GM18873 (cell line): Measurements from ENCODE around the gene GID4.

ENCODE experiments used
- ATAC-seq: cut with Tn5 transposase; IDR thresholded peaks from one replicate; pipeline ENCODE4 v1.9.1; 2021; ENCODE audit warnings: mild to moderate bottlenecking, moderate library complexity, moderate number of reproducible peaks; ENCODE audit not compliant: unreplicated experiment, low FRiP score

The GID4 gene

DNA sequence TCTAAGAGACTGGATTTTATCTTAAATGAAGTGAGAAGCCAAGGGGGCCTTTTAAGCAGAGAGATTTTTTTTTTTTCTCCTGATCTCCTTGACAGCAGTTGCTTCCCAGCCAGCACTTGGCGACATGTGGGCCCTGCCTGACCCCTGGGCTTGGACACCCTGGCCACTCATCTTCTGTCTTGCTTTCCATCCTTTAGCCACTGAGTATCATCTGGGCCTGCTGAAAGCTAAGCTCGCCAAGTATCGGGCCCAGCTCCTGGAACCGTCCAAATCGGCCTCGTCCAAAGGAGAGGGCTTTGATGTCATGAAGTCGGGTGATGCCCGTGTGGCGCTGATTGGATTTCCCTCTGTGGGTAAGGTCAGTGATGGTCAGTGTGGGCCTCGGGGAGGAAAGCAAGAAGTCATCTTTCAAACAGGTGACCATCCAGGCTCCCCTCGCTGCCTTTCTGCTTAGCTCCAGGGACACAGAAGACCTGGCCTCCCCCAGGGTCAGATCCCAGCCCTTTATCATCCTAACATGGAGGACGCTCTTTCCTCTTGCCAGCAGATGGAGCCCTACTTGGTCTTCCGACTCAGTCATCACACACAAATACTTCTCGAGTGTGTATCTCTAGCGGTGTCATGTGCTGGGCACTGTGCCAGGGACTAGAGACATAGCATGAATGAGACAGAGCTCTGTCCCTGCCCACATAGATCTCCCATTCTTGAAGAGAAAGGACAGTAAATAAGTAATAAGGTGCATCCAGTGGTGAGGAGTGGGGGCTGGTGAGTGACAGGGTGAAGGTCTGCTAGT is 54.6 kb downstream of the GID4 start:
- ATAC-seq, result no peak

DNA sequence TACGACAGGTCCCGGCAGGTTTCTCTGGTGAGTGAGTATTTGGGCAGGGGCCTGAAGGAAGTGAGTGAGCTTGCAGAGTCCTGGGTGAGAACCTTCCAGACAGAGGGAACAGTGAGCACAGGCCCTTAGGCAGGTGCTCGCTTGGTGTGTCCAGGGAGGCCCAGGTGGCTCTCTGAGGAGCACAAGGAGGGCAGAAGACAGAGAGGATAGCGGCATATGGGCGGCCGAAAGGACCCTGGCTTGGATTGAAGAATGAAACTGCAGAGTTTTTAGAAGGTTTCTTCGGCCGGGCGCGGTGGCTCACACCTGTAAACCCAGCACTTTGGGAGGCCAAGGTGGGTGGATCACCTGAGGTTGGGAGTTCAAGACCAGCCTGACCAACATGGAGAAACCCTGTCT is 55.2 kb downstream of the GID4 start:
- ATAC-seq, result no peak

DNA sequence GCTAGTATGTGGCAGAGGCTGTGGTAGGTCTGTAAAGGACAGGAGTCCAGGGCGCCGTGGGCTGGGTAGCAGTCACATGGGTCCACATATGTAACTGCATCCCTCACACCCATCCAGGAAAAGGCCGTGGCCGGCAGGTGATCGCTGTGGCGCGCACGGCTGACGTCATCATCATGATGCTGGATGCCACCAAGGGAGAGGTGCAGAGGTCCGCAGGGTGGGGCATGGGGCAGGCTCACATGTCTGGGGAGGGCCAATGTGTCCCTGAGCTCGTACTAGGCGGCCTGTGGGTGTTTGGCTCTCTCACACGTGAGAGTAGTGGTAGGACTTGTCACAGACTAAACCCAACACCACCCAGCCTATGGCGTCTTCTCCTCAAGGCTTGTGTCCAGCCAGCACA is 60.3 kb downstream of the GID4 start:
- ATAC-seq, result no peak

DNA sequence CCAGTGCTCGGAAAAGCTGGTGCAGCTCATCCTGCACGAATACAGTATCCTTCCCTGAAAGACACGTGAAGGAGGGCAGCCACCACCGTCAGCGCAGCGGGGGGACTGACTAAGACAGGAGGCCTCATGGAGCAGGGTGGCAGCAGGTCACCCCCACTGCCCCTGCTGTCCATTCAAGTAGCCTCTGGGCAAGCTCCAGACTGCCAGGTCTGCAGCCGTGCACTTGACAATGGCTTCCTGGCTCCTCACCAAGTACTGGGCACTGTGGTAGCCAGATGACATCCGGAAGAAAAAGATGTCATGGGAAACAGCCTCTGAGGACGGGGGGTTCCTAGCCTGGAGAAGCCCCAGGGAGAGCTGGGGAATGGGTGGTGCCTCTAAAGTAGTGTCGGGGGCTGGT is 61.4 kb downstream of the GID4 start:
- ATAC-seq, result no peak

DNA sequence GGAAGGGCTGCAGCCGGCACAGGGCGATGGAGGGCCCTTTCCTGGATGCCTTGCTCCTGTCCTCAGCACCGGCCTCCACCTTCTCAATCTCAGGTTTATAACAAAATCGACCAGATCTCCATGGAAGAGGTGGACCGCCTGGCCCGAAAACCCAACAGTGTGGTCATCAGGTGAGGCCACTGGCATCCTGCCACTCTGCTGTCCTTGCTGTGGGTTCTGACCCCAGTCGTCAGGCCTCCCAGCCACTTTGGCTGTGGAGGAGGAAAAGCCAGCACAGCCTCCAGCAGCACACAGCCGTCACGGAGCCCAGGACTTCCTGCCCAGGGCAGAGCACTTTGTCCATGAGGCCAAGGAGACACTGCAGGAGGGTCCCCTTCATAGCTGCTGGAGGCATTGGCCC is 62.6 kb downstream of the GID4 start:
- ATAC-seq, result no peak

DNA sequence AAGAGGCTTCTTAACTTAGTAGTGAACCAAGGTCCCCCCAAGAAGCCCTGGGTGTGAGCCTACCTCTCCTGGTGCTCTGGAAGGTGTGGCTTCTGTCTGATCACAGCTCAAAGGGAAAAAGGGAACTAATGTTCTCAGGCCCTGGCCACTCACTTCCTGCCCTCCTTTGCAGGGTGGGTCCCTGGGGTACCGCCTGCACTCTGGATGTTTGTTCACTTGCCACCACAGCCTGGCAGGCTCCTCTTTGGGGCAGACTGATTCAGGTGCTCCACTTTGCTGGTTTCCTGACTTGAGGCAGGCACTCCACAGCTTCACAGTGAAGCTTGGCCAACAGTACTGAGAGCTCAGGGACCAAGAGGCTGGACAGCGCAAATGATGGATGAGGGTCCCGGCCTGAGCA is 63.4 kb downstream of the GID4 start:
- no peak for ATAC-seq

DNA sequence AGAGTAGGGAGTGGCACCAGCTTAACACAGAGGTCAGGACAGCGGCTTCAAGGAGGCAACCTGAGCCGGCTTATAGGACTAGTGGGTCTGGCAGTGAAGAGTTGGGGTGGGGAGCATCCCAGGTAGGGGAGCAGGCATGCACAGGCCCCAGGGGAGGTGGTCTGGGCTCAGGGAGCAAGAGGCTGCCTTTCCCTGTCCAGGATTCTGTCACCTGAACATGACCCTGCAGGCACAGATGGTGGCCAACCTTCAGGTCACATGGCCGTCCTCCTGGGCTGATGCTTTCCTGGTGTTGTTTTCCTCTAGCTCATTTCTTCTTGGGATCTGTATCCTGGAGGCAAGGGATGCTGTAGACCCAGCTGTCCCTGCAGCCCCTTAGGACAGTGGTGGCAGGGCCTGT is 65.8 kb downstream of the GID4 start:
- ATAC-seq, result no peak

DNA sequence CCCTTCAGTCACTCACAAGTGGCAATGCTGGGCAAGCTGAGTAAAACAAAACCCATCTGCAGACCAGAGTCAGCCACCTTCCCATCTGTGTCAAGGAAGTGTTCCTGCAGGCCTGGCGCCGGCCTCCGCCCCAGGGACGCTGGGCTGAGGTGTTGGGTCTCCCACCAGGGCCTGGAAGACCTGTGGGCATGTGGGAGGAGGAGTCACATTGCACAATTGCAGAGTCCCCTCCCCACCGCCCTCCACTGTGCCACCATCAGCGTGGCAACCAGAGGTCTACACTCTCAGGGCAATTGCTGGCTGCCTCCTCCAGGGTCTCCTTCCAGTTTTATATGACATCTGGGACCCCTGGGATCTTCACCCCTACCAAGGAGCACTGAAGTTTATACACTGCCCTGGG is 66.4 kb downstream of the GID4 start:
- ATAC-seq, result no peak

DNA sequence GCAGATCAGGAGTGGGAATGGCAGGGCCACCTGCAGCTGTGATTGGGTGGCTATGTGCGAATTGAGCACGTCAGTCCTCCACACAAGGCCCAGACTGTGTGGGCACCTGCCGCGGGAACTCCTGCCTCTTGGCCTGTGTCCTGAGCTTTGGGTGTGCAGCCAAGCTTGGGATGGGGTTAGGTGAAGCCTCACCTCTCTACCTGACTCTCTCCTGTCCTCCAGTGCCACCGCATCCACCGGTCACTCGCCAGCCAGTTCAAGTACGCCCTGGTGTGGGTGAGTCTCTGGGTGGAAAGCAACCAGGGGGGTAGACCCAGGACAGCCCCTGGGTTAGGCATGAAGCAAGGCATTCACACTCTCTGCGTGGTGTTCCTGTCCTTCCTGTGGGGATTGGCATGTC is 67.0 kb downstream of the GID4 start:
- no peak for ATAC-seq

DNA sequence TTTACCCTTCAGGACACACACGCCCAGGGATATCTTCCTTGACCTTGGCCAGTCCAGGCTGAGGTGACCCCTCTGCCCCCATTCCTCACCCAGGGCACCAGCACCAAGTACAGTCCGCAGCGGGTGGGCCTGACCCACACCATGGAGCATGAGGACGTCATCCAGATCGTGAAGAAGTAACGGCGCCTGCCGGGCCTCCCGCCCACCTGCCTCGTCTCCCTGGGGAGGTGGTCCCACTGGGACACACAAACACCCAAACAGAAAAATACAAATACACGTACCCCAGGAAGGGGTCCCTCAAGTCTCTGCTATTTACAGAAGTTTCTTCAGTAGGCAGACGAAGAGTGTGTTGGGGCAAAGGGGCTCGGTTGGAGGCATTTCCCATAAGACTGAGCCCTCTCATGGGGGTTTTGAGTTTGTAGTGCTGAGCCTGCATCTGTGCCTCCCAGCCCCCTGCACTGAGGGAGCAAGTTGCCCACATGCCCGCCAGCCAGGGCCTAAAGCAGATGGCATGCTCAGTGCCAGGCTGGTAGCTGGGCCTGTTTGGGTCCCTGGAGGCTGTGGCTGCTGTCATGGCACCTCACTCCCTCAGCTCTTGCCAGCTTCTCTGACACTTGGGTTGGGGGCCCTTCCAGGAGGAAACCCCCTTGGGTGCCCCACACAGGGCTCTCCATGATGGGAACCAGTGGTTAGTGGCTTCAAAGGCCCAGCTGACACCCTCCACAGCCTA is 68.0 kb downstream of the GID4 start:
- no peak for ATAC-seq

DNA sequence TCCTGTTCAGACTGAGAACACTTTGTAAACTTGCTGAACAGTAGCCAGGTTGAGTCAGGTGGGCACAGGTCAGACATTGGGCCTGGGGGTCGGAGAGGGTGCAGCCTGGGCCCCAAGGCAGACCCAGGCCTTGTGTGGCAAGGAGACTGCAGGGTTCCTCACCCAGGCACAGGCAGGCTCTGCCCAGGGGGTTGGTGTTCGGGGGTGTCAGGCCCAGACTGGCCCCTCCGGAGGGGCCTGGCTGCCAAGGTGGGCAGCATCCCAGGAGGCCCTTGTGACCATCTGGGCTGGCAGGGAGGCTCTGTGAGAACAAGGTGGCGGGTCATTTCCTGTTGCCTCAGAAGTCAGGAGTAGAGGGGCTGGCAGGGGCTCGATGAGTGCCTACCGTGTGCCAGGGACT is 68.8 kb downstream of the GID4 start:
- no peak for ATAC-seq

DNA sequence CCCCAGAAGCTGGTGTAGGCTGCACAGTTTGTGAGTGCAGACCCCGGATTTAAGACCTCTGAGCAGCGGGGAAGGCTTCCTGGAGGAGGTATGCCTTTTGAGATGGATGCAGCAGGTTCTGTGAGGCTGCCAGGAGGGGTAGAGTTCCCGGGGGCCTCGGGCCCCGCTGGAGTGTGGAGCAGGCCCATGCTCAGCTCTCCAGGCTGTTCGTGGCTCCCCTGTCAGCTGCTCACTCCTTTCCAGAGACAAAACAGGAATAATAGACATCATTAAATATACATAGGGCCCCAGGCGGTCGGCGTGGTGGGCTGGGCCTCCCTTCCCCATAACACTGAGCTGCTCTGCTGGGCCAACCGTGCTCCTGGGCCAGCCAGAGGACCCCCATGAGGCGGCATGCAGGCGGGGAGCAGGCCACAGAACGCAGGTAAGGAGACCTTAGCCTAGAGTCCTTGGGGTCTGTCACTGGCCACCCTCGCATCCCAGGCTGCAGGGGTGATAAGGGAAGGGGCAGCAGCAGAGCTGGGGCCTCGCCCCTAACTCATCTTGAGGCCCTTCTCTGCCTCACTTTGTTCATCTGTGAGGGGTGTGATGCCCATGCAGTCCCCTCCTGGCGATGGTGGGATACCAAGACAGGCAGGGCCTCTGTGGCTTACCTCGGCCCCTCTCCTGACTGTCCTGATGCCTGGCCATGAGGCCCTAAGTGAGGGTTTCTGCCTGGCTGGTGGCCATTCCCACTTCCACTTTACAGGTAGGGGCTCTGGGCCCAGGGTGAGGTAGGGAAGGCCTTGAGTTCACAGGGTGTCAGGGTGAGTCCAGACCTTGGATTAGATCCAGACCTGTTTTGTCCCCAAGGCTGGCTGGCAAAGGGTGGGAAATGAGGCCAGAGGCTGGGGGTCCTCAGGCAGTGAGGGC is 69.4 kb downstream of the GID4 start, which contains the start of gene MYO15A:
MYO15A (plus strand) TSS at position 356 of the 912 bp plus-strand sequence. CDS start 10,045 bp downstream, outside the sequence.
- ATAC-seq, result no peak

DNA sequence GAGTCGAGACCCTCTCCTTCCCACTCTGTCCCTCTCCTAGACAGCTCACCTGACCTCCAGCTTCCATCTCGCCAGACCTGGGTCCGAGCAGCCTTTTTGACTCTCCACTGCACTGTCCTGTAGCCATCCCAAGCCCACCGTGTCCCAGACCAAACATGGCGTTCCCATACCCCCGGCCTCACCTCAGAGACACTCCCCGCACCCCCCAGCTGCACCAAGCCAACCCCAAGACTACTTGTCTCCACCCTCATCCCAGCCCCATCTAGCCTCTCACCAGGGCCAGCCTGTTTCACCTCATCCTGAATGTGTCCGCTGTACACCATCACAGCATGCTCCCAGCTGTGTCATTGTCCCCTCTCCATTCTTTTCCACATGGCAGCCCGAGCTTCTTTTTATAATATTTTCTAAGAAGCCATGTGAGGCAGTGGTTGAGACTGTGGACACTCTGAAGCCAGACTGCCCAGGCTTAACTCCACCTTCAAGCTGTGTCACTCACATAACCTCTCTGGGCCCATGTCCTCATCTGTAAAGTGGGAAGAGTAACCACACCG is 70.8 kb downstream of the GID4 start:
- no peak for ATAC-seq

DNA sequence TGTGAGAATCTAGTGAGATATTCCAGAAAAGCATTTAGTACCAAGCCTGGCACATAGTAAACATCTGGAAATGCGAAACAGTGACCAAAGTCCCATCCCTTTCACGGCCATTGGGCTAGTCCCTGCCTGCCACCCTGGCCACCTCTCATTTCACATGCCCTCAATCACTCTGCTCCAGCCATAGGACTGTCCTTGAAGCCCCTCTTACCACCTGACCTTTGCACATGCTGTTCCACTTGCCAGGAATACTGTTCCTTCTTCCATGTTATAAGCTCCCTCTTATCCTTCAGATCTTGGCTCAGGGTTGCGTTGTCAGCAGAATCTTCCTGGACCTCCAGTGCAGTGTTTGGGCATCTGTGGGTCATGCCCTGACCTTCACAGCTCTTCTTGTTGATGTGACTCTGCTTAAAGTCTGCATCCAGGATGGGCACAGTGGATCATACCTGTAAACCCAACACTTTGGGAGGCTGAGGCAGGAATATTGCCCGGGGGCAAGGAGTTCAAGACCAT is 71.5 kb downstream of the GID4 start:
- no peak for ATAC-seq

DNA sequence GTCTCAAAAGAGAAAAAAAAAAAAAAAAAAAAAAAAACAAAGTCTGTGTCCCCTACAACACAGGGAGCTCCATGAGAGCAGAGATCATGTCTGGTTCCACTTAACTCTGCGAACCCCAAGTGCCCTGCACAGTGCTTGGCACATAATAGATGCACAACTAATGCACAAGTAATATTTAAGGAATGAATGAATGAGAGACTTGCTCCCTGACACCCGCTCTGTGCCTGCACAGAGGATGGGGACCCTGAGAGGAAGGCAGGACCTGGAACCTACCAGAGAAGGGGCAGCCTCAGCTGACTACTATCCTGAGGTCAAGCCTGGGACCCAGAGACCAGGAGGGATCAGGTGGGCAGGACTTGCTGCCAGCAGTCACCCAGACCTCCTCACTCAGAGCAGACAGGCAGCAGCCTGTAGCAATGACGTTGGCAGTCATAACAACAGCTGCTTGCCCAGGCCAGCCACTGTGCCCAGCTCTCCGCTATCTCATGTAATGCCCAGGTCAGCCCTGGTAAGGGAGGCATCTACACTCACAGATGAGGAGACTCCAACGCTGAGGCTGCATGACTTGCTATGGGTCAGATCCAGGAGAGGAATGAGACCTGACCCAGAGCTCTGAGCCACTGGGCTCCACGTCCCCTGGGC is 72.2 kb downstream of the GID4 start:
- ATAC-seq, result no peak

DNA sequence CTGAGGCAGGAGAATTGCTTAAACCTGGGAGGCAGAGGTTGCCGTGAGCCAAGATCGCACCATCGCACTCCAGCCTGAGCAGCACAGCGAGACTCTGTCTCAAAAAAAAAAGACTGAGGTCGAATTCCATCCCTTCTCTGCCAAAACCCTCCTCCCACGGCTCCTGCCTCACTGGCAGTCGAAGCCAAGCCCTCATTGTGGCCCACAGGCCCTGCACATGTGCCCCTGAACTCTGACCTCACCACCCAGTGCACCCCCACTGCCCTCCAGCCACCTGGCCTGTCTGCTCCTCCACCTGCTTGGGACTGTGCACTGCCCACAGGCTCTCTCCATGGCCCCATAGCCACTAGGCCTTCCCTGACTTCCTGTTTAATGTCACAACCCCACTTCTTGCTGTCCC is 76.3 kb downstream of the GID4 start:
- no peak for ATAC-seq

DNA sequence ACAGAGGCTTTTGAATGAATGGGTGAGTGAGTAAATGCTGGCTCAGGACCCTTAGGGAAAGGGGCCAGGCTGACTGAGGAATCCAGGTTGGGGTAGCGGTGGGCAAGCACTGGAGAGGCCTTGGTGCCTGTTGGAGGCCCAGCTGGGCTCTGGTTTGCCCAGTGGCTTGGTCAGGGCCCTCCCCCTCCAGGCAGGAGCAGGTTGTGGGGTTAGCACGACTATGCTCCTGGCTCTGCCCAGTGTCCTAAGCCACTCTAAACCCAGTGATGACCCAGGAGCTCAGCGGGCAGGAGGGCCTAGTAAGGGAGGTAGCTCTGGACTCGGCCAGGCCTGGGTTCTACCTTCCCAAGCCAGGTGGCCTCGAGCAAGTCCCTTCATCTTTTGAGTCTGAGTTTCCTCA is 76.9 kb downstream of the GID4 start:
- no peak for ATAC-seq

DNA sequence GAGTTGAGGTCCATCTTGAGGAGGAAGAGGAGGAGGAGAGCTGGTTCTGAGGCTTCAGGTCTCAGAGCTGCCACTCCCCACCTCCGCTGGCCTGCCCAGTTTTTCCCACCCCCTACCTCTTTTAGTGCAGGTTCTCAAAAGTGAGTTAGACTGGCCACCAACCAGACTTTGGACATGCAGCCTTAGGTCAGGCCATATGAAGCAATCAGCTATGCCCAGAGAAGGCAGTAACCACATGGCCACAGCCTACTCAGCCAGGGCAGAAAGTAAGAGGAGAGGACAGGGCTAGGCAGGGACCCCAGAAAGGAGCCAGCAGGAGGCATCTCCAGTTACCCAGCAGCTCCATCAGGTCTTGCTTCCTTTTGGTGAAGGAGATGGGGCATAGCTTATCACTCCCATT is 78.3 kb downstream of the GID4 start:
- no peak for ATAC-seq
